GM19025 (cell line): ENCODE measurements around the gene ZKSCAN3.
"Not testable (repeated sequence)": the region's sequence is repeated elsewhere in the genome, so short reads cannot be mapped to it uniquely, and the experiment has no call there.

ENCODE experiments used
- ATAC-seq: cut with Tn5 transposase; IDR thresholded peaks from one replicate; pipeline ENCODE4 v1.9.1; 2021; ENCODE audit warnings: mild to moderate bottlenecking, low read depth, moderate library complexity; ENCODE audit not compliant: unreplicated experiment

The ZKSCAN3 gene

GRCh38 chr6:28349892-28350737 is at the start of gene ZKSCAN3:
Gene ZKSCAN3, plus strand, starts transcription at chr6:28349947. Its CDS starts 9,640 bp downstream, at chr6:28359587.
- ATAC-seq, result peak; percentile 95

- peak; percentile 76 for ATAC-seq
Observed at GRCh38 chr6:28303570-28303969, 46.2 kb upstream of the ZKSCAN3 start.

GRCh38 chr6:28306363-28306762 is 43.4 kb upstream of the ZKSCAN3 start:
- ATAC-seq, result not testable (repeated sequence)

GRCh38 chr6:28311139-28311823 is 38.5 kb upstream of the ZKSCAN3 start:
- no peak for ATAC-seq

- ATAC-seq, result no peak
Observed at GRCh38 chr6:28312939-28313338, 36.8 kb upstream of the ZKSCAN3 start.

- no peak for ATAC-seq
Observed at GRCh38 chr6:28315628-28316027, 34.1 kb upstream of the ZKSCAN3 start.

GRCh38 chr6:28317866-28318265 is 31.9 kb upstream of the ZKSCAN3 start:
- ATAC-seq, result not testable (repeated sequence)

GRCh38 chr6:28322661-28323060 is 27.1 kb upstream of the ZKSCAN3 start:
- no peak for ATAC-seq

- ATAC-seq, result no peak
Observed at GRCh38 chr6:28323813-28324424, 25.8 kb upstream of the ZKSCAN3 start.

GRCh38 chr6:28326371-28326948 is 23.3 kb upstream of the ZKSCAN3 start:
- ATAC-seq, result no peak

GRCh38 chr6:28330041-28330440 is 19.7 kb upstream of the ZKSCAN3 start:
- no peak for ATAC-seq

GRCh38 chr6:28333047-28333446 is 16.7 kb upstream of the ZKSCAN3 start:
- ATAC-seq, result no peak

- no peak for ATAC-seq
Observed at GRCh38 chr6:28333599-28334018, 16.1 kb upstream of the ZKSCAN3 start.

- ATAC-seq, result no peak
Observed at GRCh38 chr6:28334286-28335039, 15.3 kb upstream of the ZKSCAN3 start.

GRCh38 chr6:28335040-28335563 is 14.6 kb upstream of the ZKSCAN3 start:
- no peak for ATAC-seq

- peak; percentile 90 for ATAC-seq
Observed at GRCh38 chr6:28335564-28336283, 14.0 kb upstream of the ZKSCAN3 start, which contains the start of gene ZSCAN31. Gene ZSCAN31, minus strand, starts transcription at chr6:28336148. Its CDS starts 6,465 bp downstream, at chr6:28329683.

GRCh38 chr6:28336284-28337120 is 13.2 kb upstream of the ZKSCAN3 start:
- no peak for ATAC-seq

GRCh38 chr6:28337121-28337520 is 12.6 kb upstream of the ZKSCAN3 start:
- no peak for ATAC-seq
